Kidney (tissue), 14 donors: ENCODE results near the gene CLDN6. TPM values are rescaled to one million over a fixed set of nuclear protein-coding genes. Genes with fewer than 3 reads are reported as not detected.

Experiments
- DNase-seq, 5 donors: peaks; one replicate each; pipeline ENCODE4 v3.0.0-alpha.2; 2013 to 2020
- FAIRE-seq: peaks from 2 replicates; lab custom pipeline; 2012; peaks lifted over from hg19 to GRCh38; lab: Jason Lieb, UNC
- H3K27ac ChIP-seq, 2 donors: one replicate each; pipeline ENCODE4 v1.7.0; 2013; ENCODE audit warnings: low read depth in 2 of 2, low read length in 2 of 2, inconsistent platforms in 1 of 2
- H3K27me3 ChIP-seq: one replicate; pipeline ENCODE4 v1.7.1; 2013; ENCODE audit warnings: low read length, inconsistent platforms; ENCODE audit not compliant: control insufficient read depth, insufficient read depth
- H3K36me3 ChIP-seq, 3 donors: one replicate each; pipeline versions ENCODE4 v1.7.0 to v1.7.1; 2013; ENCODE audit warnings: low read length in 3 of 3, control low read depth in 1 of 3, inconsistent platforms in 1 of 3; ENCODE audit not compliant: insufficient read depth in 3 of 3, control insufficient read depth in 2 of 3
- H3K4me1 ChIP-seq, 3 donors: one replicate each; pipeline versions ENCODE4 v1.7.0 to v1.7.1; 2013; ENCODE audit warnings: low read length in 3 of 3, inconsistent platforms in 1 of 3, low read depth in 1 of 3; ENCODE audit not compliant: control insufficient read depth in 2 of 3, insufficient read depth in 2 of 3
- H3K4me3 ChIP-seq, 3 donors: one replicate each; pipeline versions ENCODE4 v1.7.0 to v1.8.1; 2013; ENCODE audit warnings: low read length in 3 of 3, control low read depth in 1 of 3, inconsistent platforms in 1 of 3
- H3K9ac ChIP-seq, 3 donors: one replicate each; pipeline versions ENCODE4 v1.7.0 to v1.7.1; 2013; ENCODE audit warnings: low read length in 3 of 3, control low read depth in 1 of 3, inconsistent platforms in 1 of 3
- H3K9me3 ChIP-seq, 3 donors: one replicate each; pipeline versions ENCODE4 v1.7.0 to v1.7.1; 2013; ENCODE audit warnings: low read length in 3 of 3, control low read depth in 1 of 3, inconsistent platforms in 1 of 3; ENCODE audit not compliant: control insufficient read depth in 2 of 3, insufficient read depth in 1 of 3
- intact Hi-C: fragments of 100-400 bp; cut with DNase I; formaldehyde crosslinking; loops from one replicate; pipeline ENCODE4 v1.11.1; 2022
- polyA plus RNA-seq: library from polyadenylated mRNA; stranded (reverse); fragments of 350-450 nt; fragmentation: Illumina TruSeq; extraction: RNeasy Lipid Tissue Mini Kit (QIAGEN cat#74804); gene quantifications from one replicate; pipeline ENCODE4 v1.2.3, GENCODE V29; 2014; ENCODE audit warnings: low read depth, low replicate concordance; ENCODE audit not compliant: insufficient read depth
- total RNA-seq: library from RNA; stranded (reverse); fragmentation: NEBNext Ultra II Directional; extraction: Animal tissue kit (Norgen Biotek cat#: 25700); gene quantifications from one replicate; pipeline ENCODE4 v1.2.1, GENCODE V29; 2021
- TF ChIP-seq, protein P1 (sequence below): IDR thresholded peaks from 3 replicates; pipeline ENCODE4 v1.5.1; 2012; ENCODE audit warnings: mild to moderate bottlenecking, moderate library complexity, borderline replicate concordance; ENCODE audit not compliant: insufficient read depth; ENCODE audit errors: extremely low read depth
- donor health status: control.
- donor health status: control.
- donor health status: control.
- donor health status: control.
- donor health status: control.
- donor health status: DM: yes; HTN: yes; CAD: no.
- donor health status: Normal renal cell carcinoma (clear cell type).

The CLDN6 gene
- total and polyA plus RNA-seq, 2 donors from 2014 or later, result 0.47 TPM; not detected in 1

DNA sequence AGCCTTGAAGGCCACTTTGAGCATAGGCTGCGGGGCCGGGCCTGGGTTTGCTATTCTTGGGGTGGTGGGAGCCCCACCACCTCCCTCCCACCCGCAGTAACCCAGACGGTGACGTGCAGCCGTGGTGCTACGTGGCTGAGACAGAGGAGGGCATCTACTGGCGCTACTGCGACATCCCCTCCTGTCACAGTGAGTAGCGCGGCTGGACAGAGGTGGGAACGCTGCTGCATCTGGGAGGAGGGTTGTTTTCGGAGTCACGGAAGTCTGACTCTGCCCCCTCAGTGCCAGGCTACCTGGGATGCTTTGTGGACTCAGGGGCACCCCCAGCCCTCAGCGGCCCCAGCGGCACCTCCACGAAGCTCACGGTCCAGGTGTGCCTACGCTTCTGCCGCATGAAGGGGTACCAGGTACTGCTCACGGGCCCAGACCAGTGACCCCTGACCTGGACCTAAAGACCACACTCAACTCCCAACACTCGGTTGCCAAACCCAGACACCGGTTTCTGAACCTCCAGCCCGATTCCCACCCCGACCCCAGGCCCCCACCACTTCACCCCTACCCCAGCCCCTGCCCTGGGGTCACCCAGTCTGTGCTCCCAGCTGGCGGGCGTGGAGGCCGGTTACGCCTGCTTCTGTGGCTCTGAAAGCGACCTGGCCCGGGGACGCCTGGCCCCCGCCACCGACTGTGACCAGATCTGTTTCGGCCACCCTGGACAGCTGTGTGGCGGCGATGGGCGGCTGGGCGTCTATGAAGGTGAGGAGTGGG, 51.8 kb downstream of the CLDN6 start:
- Histone ChIP-seq H3K9me3 (no peaks in the 10 kb centered on the region), H3K36me3 (no peaks in the 10 kb centered on the region), H3K4me1 (peaks cover 0 to 19% (median 0%) of the 10 kb centered on the region in 3 donors), H3K9ac (no peak overlapping the region), H3K27me3 (peaks cover 15% of the 10 kb centered on the region), H3K4me3 (no peak overlapping the region), H3K27ac (no peak overlapping the region)
- intact Hi-C loops, result no loop called here
- DNase-seq (peak in 2 of 5 donors; percentile 75 to 76), FAIRE-seq (no peak)
- TF ChIP-seq, protein P1, sequence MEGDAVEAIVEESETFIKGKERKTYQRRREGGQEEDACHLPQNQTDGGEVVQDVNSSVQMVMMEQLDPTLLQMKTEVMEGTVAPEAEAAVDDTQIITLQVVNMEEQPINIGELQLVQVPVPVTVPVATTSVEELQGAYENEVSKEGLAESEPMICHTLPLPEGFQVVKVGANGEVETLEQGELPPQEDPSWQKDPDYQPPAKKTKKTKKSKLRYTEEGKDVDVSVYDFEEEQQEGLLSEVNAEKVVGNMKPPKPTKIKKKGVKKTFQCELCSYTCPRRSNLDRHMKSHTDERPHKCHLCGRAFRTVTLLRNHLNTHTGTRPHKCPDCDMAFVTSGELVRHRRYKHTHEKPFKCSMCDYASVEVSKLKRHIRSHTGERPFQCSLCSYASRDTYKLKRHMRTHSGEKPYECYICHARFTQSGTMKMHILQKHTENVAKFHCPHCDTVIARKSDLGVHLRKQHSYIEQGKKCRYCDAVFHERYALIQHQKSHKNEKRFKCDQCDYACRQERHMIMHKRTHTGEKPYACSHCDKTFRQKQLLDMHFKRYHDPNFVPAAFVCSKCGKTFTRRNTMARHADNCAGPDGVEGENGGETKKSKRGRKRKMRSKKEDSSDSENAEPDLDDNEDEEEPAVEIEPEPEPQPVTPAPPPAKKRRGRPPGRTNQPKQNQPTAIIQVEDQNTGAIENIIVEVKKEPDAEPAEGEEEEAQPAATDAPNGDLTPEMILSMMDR, result no peak

Other genes with a start within 250 kb of the CLDN6 start
- 226 TPM for gene ELOB, start 240.9 kb downstream of the CLDN6 start, total RNA-seq
- 836 TPM for gene ELOB, start 240.9 kb downstream of the CLDN6 start, polyA plus RNA-seq
- not detected for gene PRSS33, start 230.6 kb downstream of the CLDN6 start, total RNA-seq
- gene PRSS33, start 230.6 kb downstream of the CLDN6 start, polyA plus RNA-seq, result not detected
- gene PRSS41, start 219.7 kb downstream of the CLDN6 start, total RNA-seq, result not detected
- gene PRSS41, start 219.7 kb downstream of the CLDN6 start, polyA plus RNA-seq, result not detected
- 0.54 TPM for gene PRSS21, start 200.9 kb downstream of the CLDN6 start, total RNA-seq
- not detected for gene PRSS21, start 200.9 kb downstream of the CLDN6 start, polyA plus RNA-seq
- gene ZG16B, start 187.9 kb downstream of the CLDN6 start, total RNA-seq, result 0.98 TPM
- 0.69 TPM for gene ZG16B, start 187.9 kb downstream of the CLDN6 start, polyA plus RNA-seq
- gene PRSS22, start 160.0 kb downstream of the CLDN6 start, total RNA-seq, result 30.8 TPM
- 11.0 TPM for gene PRSS22, start 160.0 kb downstream of the CLDN6 start, polyA plus RNA-seq
- 31.3 TPM for gene FLYWCH2, start 135.0 kb downstream of the CLDN6 start, total RNA-seq
- 52.5 TPM for gene FLYWCH2, start 135.0 kb downstream of the CLDN6 start, polyA plus RNA-seq
- 36.8 TPM for gene FLYWCH1, start 106.3 kb downstream of the CLDN6 start, total RNA-seq
- gene FLYWCH1, start 106.3 kb downstream of the CLDN6 start, polyA plus RNA-seq, result 24.5 TPM
- not detected for gene KREMEN2, start 53.9 kb downstream of the CLDN6 start, total RNA-seq
- gene KREMEN2, start 53.9 kb downstream of the CLDN6 start, polyA plus RNA-seq, result not detected
- 5.9 TPM for gene PAQR4, start 48.8 kb downstream of the CLDN6 start, total RNA-seq
- 3.5 TPM for gene PAQR4, start 48.8 kb downstream of the CLDN6 start, polyA plus RNA-seq
- gene PKMYT1, start 37.7 kb downstream of the CLDN6 start, total RNA-seq, result 2.2 TPM
- 0.97 TPM for gene PKMYT1, start 37.7 kb downstream of the CLDN6 start, polyA plus RNA-seq
- gene CLDN9, start 5.3 kb downstream of the CLDN6 start, total RNA-seq, result 0.60 TPM
- not detected for gene CLDN9, start 5.3 kb downstream of the CLDN6 start, polyA plus RNA-seq
- 114 TPM for gene TNFRSF12A, start 2.2 kb upstream of the CLDN6 start, total RNA-seq
- gene TNFRSF12A, start 2.2 kb upstream of the CLDN6 start, polyA plus RNA-seq, result 87.3 TPM
- 61.3 TPM for gene HCFC1R1, start 5.8 kb upstream of the CLDN6 start, total RNA-seq
- 332 TPM for gene HCFC1R1, start 5.8 kb upstream of the CLDN6 start, polyA plus RNA-seq
- gene THOC6, start 5.9 kb upstream of the CLDN6 start, total RNA-seq, result 26.1 TPM
- gene THOC6, start 5.9 kb upstream of the CLDN6 start, polyA plus RNA-seq, result 21.2 TPM
- 12.1 TPM for gene BICDL2, start 18.8 kb upstream of the CLDN6 start, total RNA-seq
- 2.9 TPM for gene BICDL2, start 18.8 kb upstream of the CLDN6 start, polyA plus RNA-seq
- 1.7 TPM for gene MMP25, start 28.4 kb upstream of the CLDN6 start, total RNA-seq
- 0.65 TPM for gene MMP25, start 28.4 kb upstream of the CLDN6 start, polyA plus RNA-seq
- gene IL32, start 47.5 kb upstream of the CLDN6 start, total RNA-seq, result 181 TPM
- gene IL32, start 47.5 kb upstream of the CLDN6 start, polyA plus RNA-seq, result 495 TPM
- not detected for gene ZSCAN10, start 81.1 kb upstream of the CLDN6 start, total RNA-seq
- not detected for gene ZSCAN10, start 81.1 kb upstream of the CLDN6 start, polyA plus RNA-seq
- 12.7 TPM for gene ZNF205, start 94.4 kb upstream of the CLDN6 start, total RNA-seq
- gene ZNF205, start 94.4 kb upstream of the CLDN6 start, polyA plus RNA-seq, result 14.1 TPM
- 12.5 TPM for gene ZNF213, start 116.8 kb upstream of the CLDN6 start, total RNA-seq
- 5.6 TPM for gene ZNF213, start 116.8 kb upstream of the CLDN6 start, polyA plus RNA-seq
- gene OR1F1, start 170.0 kb upstream of the CLDN6 start, total RNA-seq, result not detected
- gene OR1F1, start 170.0 kb upstream of the CLDN6 start, polyA plus RNA-seq, result not detected
- gene ZNF200, start 217.0 kb upstream of the CLDN6 start, total RNA-seq, result 9.6 TPM
- 3.3 TPM for gene ZNF200, start 217.0 kb upstream of the CLDN6 start, polyA plus RNA-seq
- 4.1 TPM for gene MEFV, start 238.4 kb upstream of the CLDN6 start, total RNA-seq
- gene MEFV, start 238.4 kb upstream of the CLDN6 start, polyA plus RNA-seq, result not detected